GM20431 (cell line): ENCODE results near the gene PNPLA2.

Source experiments
- in situ Hi-C: fragments of 300-500 bp; cut with MseI, MboI; formaldehyde crosslinking; loops from one replicate; pipeline ENCODE4 v1.15.0; 2020; ENCODE audit warnings: low sequenced_read_pairs; ENCODE audit not compliant: unreplicated experiment

Gene PNPLA2

DNA sequence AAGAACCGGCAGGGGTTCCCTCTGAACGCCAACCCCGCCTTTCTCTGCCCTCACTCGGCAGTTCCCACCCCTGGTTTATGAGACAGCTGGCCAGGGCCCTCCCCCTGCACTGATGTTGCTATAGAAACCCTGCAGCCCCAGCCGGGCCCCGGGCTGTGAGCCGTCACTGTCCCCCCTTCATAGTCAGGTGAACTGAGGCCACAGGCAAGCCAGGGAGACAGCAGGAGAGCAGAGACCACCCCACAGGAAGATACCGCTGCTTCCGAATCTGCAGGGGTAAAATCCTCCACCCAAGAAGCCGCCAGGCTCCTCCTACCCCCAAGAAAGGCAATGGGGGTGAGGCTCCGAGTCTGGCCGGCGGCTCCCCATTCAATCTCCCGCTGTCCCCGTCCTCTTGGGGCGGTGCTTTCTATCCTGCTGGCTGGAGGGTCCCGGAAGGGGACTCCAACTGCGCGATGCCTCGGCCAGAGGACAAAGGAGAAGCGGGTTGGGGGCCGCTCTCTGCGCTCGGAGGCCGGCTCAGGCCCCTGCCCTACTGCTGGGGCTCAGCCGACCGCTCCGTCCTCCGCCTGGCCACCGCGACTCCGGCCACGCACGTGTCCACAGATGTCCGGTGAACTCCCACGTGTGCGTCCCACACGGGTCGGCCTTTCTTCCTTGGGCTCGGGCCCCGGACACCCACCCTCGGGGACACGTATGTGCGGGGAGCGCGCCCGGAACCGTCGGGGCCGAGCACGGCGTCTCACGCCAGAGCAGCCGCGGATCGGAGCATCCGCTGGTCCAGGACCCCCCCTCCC lies 21.2 kb upstream of the PNPLA2 start:
- in situ Hi-C loops, result no loop called here

GRCh38 chr11:798093-798713 lies 20.5 kb upstream of the PNPLA2 start, which contains the start of gene SLC25A22:
Gene SLC25A22, minus strand, starts transcription at chr11:798281. Its CDS starts 3,275 bp downstream, at chr11:795006.
- in situ Hi-C loops, result no loop called here

- in situ Hi-C loops, result no loop called here
These were observed 18.9 kb upstream of the PNPLA2 start for GRCh38 chr11:799641-800316.

DNA sequence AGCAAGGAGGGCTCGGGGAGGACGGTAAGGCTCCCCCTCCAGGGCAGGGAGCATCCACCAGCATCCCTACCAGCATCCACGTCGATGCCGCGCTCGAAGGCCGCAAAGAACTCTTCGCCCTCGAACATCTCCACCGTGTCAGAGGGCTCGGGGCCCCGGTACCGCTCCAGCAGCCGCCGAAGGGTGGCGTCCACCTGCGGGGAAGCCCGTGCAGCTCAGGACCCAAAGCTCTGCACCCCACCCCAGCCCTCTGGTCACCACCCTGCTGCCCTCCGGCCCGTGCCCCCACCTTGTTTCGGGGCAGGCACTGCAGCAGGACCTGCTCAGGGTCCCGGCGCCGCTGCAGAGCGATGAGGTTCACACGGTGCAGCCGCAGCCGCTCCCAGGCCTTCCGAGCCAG lies 18.2 kb upstream of the PNPLA2 start:
- in situ Hi-C loops, result no loop called here

DNA sequence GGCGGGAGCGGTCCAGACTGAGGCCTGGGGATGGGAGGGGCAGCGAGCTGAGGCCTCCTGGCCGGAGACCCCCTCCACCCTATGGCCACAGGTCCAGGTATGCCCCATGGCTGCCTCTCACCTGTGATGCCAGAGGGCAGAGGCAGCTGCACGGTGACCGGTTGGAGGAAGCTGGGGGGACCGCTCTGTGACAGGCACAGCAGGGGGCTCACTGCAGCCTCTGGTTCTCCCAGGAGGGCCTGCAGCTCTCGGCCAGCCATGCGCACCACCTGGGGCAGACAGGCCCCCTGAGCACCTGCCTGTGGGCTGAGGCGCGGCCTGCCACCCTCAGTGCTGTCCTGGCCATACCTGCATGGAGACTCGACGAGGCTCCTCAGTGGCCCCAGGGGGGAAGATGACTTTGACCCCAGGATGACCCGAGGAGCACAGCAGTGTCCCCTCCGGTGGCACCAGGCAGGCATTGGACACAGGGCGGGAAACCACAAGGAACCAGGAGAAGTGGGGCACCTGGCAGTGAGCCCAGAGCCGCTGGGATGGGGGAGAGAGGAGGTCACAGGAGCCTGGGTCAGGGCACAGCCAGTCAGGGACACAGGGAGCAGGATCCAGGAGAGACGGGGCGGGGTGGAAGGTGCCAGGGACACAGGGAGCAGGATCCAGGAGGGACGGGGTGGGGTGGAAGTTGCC lies 17.5 kb upstream of the PNPLA2 start:
- in situ Hi-C loops, result no loop called here

GRCh38 chr11:802018-802617 lies 16.6 kb upstream of the PNPLA2 start:
- in situ Hi-C loops, result no loop called here

DNA sequence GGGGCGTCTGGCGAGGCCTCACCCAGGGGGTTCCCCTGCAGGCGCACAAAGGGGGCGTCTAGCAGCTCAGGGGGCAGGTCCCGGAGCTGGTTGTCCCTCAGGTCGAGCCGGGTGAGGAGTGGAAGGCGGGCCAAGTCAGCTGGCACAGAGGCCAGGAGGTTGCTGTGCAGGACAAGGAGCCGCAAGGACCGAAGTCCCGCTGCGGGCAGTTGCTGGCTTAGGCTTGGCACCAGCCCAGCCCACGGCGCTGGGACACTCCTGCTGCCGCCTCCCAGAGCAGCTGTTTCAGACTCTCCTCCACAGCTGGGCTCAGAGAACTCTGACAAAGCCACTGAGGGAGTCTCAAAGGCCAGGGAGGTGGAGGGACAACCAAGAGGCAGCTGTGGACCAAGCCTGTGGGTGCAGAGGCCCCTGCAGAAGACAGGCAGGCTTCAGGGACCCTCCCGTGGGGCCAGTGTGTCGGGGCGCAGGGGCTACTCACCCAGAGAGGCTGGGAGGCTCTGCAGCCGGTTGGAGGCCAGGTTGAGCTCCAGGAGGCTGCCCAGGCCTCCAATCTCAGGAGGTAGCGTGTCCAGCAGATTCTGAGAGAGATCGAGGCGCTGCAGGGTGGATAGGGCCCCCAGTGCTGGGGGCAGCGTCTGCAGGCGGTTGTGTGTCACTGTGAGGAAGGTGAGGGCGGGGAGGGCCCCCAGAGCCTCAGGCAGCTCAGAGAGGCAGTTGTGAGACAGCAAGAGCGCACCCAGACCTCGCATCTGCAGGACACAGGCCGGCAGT lies 15.8 kb upstream of the PNPLA2 start:
- in situ Hi-C loops, result no loop called here

GRCh38 chr11:803467-803742 lies 15.3 kb upstream of the PNPLA2 start:
- in situ Hi-C loops, result no loop called here

GRCh38 chr11:803770-804598 lies 14.7 kb upstream of the PNPLA2 start:
- in situ Hi-C loops, result no loop called here

DNA sequence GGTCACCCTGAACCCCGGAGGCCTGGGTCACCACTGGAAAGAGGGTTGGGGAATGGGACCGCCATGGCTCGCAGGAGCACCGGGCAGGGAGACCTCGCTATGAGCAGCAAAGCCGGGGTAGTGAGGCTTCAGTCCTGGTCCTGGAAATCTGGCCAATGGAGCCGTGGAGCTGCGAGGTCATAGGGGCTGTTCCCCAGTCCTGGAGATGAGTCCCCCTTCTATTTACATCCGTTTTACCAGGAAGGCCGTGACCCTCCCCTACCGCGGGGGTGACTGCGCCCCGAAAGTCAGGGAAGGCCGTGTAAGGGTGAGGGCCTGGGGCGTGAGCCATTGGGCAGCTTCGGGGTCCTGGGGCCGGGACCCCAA lies 14.1 kb upstream of the PNPLA2 start:
- in situ Hi-C loops, result no loop called here

DNA sequence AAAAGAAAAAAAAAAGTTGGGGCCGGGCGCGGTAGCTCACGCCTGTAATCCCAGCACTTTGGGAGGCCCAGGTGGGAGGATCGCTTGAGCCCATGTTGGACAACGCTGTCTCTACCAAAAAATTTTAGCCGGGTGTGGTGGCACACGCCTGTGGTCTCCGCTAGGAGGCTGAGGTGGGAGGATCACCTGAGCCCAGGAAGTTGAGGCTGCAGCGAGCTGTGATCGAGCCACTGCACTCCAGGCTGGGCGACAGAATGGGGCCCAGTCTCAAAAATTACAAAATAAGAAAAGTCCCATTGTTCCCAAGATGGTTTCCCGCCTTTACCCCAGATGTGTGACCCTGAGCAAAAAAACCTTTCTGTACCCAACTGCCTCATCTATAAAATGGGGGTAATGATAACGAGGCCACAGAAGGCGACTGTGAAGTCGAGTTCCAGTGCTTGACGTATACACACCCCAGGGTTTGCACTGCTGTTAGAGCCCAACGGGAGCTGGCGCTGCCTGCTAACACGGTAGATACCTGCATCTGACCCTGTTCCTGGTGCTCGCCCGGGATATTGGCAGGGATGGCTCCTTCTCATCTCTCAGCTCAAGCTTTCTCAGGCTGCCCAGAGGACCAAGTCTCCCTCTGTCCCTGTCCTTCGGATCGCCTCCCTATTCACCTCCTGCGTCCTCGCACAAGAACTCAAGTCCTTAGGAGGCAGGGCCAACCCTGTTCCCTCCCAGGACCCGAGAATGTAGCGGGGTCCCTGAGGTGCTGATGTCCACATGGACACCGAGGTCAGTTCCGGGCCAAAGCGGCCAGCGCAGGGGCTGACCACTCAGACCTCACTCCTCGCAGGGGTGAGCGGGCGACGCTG lies 10.1 kb upstream of the PNPLA2 start:
- in situ Hi-C loops, result no loop called here

- in situ Hi-C loops, result no loop called here
These were observed 9.3 kb upstream of the PNPLA2 start, which contains the start of gene RPLP2 for GRCh38 chr11:809287-810039. Gene RPLP2, plus strand, starts transcription at chr11:809967. Its CDS starts 268 bp downstream, at chr11:810235.

DNA sequence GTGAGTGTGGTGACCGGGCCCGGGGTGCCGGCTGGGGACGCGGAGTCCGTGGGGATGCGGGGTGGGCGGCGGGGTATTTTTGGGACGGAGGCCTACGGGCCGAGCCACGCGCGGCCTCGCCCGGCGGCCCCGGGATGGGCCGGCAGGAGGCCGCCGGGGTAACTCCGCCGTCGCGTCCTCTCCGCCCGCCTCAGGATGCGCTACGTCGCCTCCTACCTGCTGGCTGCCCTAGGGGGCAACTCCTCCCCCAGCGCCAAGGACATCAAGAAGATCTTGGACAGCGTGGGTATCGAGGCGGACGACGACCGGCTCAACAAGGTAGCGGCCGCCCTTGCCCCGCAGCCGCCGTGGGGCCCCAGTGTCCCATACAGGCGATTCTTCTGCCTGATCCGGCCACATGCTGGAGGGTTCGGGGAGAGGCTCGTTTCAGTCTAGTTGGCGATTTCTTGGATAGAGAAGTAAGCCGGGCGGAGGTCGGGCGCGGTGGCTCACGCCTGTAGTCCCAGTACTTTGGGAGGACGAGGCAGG lies 8.6 kb upstream of the PNPLA2 start:
- in situ Hi-C loops, result no loop called here

GRCh38 chr11:811446-812245 lies 7.1 kb upstream of the PNPLA2 start:
- in situ Hi-C loops, result no loop called here

DNA sequence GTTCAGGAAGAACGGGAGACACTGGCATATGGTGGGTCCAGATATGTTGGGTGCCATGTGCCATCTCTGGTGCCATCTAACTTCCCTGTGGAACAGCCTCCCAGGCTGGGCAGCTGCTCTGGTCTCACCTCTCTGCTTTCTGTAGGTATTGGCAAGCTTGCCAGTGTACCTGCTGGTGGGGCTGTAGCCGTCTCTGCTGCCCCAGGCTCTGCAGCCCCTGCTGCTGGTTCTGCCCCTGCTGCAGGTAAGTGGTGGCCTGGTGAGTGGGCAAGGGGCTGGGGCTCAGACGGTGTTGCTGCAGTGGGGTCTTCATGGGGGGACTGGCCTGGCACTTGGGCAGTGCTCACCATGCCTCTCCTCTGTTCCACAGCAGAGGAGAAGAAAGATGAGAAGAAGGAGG lies 6.3 kb upstream of the PNPLA2 start:
- in situ Hi-C loops, result no loop called here

DNA sequence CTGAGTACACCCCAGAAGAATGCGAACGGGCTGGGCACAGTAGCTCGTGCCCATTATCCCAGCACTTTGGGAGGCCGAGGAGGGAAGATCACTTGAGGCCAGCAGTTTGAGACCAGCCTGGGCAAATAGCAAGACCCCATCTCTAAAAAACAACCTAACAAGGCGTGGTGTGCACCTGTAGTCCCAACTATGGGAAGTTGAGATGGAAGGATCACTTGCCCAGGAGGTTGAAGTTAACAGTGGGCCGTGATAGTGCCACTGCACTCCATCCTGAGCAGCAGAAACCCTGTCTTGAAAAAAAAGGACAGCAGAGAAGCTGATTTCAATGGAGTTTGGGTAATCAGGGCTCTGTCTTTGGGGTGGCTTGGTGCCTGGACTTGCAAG lies 5.7 kb upstream of the PNPLA2 start:
- in situ Hi-C loops, result no loop called here
